ENCODE measurements around the gene TBC1D14. TPM values are rescaled to one million over a fixed set of nuclear protein-coding genes. Genes with fewer than 3 reads are reported as not detected.

TBC1D14 gene
- total RNA-seq, 2 experiments from 2014 or later = 38.4 to 44.1 TPM

GRCh38 chr4:7003176-7003878 is 93.7 kb downstream of the TBC1D14 start:
- Histone ChIP-seq H4K20me1 (ENCODE audit: insufficient read depth, low read length) (no peaks in the 10 kb centered on the region), H3K9me3 (ENCODE audit: low read length) (no peaks in the 10 kb centered on the region), H3K79me2 (ENCODE audit: insufficient read depth, low read depth, low read length) (no peaks in the 10 kb centered on the region), H3K27ac (ENCODE audit: low read depth, low read length, poor library complexity, severe bottlenecking) (no peak overlapping the region), H2AFZ (ENCODE audit: low read length) (no peak overlapping the region), H3K4me1 (ENCODE audit: insufficient read depth, low read length, poor library complexity, severe bottlenecking) (no peaks in the 10 kb centered on the region), H3K4me3 (ENCODE audit: low read depth, low read length, poor library complexity, severe bottlenecking) (no peak overlapping the region), H3K36me3 (ENCODE audit: insufficient read depth, low read length) (peaks cover 84% of the 10 kb centered on the region), H3K4me2 (ENCODE audit: low read length) (no peak overlapping the region), H3K9me2 (ENCODE audit: insufficient read depth, low read length) (no peaks in the 10 kb centered on the region)
- intact Hi-C loops (cut with micrococcal nuclease; ENCODE audit: unreplicated experiment) = no loop called here
- no TSS peak for BruUV-seq (replicated peaks)
- POLR2A ChIA-PET = no interaction called here
- CTCF ChIA-PET (ENCODE audit: unreplicated experiment) = no interaction called here
- TF ChIP-seq, protein P1, sequence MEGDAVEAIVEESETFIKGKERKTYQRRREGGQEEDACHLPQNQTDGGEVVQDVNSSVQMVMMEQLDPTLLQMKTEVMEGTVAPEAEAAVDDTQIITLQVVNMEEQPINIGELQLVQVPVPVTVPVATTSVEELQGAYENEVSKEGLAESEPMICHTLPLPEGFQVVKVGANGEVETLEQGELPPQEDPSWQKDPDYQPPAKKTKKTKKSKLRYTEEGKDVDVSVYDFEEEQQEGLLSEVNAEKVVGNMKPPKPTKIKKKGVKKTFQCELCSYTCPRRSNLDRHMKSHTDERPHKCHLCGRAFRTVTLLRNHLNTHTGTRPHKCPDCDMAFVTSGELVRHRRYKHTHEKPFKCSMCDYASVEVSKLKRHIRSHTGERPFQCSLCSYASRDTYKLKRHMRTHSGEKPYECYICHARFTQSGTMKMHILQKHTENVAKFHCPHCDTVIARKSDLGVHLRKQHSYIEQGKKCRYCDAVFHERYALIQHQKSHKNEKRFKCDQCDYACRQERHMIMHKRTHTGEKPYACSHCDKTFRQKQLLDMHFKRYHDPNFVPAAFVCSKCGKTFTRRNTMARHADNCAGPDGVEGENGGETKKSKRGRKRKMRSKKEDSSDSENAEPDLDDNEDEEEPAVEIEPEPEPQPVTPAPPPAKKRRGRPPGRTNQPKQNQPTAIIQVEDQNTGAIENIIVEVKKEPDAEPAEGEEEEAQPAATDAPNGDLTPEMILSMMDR (conservative IDR thresholded peaks at IDR 0.05; ENCODE audit: low read length) = no peak
- TF ChIP-seq EZH2phosphoT487 (IDR thresholded peaks at IDR 0.05; ENCODE audit: borderline replicate concordance, low read depth, low read length) = no peak
- no peak for DNase-seq (ENCODE audit: low spot score)

- no peak for DNase-seq (ENCODE audit: low spot score)
- Histone ChIP-seq H3K4me3 (ENCODE audit: low read depth, low read length, poor library complexity, severe bottlenecking) (no peak overlapping the region), H4K20me1 (ENCODE audit: insufficient read depth, low read length) (no peaks in the 10 kb centered on the region), H2AFZ (ENCODE audit: low read length) (no peak overlapping the region), H3K4me2 (ENCODE audit: low read length) (no peak overlapping the region), H3K4me1 (ENCODE audit: insufficient read depth, low read length, poor library complexity, severe bottlenecking) (no peaks in the 10 kb centered on the region), H3K36me3 (ENCODE audit: insufficient read depth, low read length) (peaks cover 84% of the 10 kb centered on the region), H3K9me2 (ENCODE audit: insufficient read depth, low read length) (no peaks in the 10 kb centered on the region), H3K79me2 (ENCODE audit: insufficient read depth, low read depth, low read length) (no peaks in the 10 kb centered on the region), H3K9me3 (ENCODE audit: low read length) (no peaks in the 10 kb centered on the region), H3K27ac (ENCODE audit: low read depth, low read length, poor library complexity, severe bottlenecking) (no peak overlapping the region)
- intact Hi-C loops (cut with micrococcal nuclease; ENCODE audit: unreplicated experiment) = no loop called here
- CTCF ChIA-PET (ENCODE audit: unreplicated experiment) = no interaction called here
- POLR2A ChIA-PET = interaction anchor here (0.6 kb wide), 1 partner anchor 25 kb away, joined by 3 read pairs; no protein-coding TSS in a partner anchor
- TF ChIP-seq EZH2phosphoT487 (IDR thresholded peaks at IDR 0.05; ENCODE audit: borderline replicate concordance, low read depth, low read length) = no peak
- TF ChIP-seq, protein P1 (conservative IDR thresholded peaks at IDR 0.05; ENCODE audit: low read length) = no peak
- BruUV-seq (replicated peaks) = no TSS peak
Measured at GRCh38 chr4:7003879-7004240, 94.2 kb downstream of the TBC1D14 start.

DNA sequence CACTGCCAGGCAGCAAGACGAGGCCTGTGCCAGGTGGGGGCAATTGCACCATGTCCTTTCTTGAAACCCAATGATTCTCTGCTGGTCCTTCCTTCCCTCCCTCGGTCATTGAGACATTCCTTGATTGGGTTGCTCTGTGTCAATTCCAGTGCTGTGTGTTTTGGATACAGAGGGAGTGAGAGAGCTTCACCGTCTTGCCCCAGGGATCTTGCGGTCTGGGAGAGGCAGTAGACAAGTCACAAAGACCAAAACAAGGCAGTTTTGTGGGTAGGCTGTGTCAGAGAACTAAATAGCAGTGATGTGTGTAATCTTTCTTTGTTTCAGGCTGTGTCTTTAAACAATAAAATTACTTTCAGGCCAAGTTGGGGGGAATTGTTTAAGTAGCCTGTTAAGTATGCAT is 94.7 kb downstream of the TBC1D14 start:
- TF ChIP-seq, protein P1 (conservative IDR thresholded peaks at IDR 0.05; ENCODE audit: low read length) = no peak
- no peak for TF ChIP-seq EZH2phosphoT487 (IDR thresholded peaks at IDR 0.05; ENCODE audit: borderline replicate concordance, low read depth, low read length)
- Histone ChIP-seq H3K4me1 (ENCODE audit: insufficient read depth, low read length, poor library complexity, severe bottlenecking) (no peaks in the 10 kb centered on the region), H3K36me3 (ENCODE audit: insufficient read depth, low read length) (peaks cover 84% of the 10 kb centered on the region), H3K4me3 (ENCODE audit: low read depth, low read length, poor library complexity, severe bottlenecking) (no peak overlapping the region), H3K27ac (ENCODE audit: low read depth, low read length, poor library complexity, severe bottlenecking) (no peak overlapping the region), H2AFZ (ENCODE audit: low read length) (no peak overlapping the region), H4K20me1 (ENCODE audit: insufficient read depth, low read length) (no peaks in the 10 kb centered on the region), H3K9me2 (ENCODE audit: insufficient read depth, low read length) (no peaks in the 10 kb centered on the region), H3K9me3 (ENCODE audit: low read length) (no peaks in the 10 kb centered on the region), H3K4me2 (ENCODE audit: low read length) (no peak overlapping the region), H3K79me2 (ENCODE audit: insufficient read depth, low read depth, low read length) (no peaks in the 10 kb centered on the region)
- no TSS peak for BruUV-seq (replicated peaks)
- intact Hi-C loops (cut with micrococcal nuclease; ENCODE audit: unreplicated experiment) = no loop called here
- ChIA-PET CTCF (ENCODE audit: unreplicated experiment) (no interaction called here), POLR2A (interaction anchor here (0.6 kb wide), 1 partner anchor 24 kb away, joined by 3 read pairs; no protein-coding TSS in a partner anchor)
- DNase-seq (ENCODE audit: low spot score) = no peak
